CD1c-positive myeloid dendritic cell (primary cell): ENCODE measurements around the gene ARHGEF17.
A peak's percentile ranks its signal among the peaks of the same experiment; 100 is the strongest.
"Not testable (repeated sequence)": the region's sequence is repeated elsewhere in the genome, so short reads cannot be mapped to it uniquely, and the experiment has no call there.

Source experiments
- DNase-seq: peaks from one replicate; pipeline ENCODE4 v3.0.0-alpha.2; 2016; ENCODE audit errors: extremely low spot score

Gene ARHGEF17

DNA sequence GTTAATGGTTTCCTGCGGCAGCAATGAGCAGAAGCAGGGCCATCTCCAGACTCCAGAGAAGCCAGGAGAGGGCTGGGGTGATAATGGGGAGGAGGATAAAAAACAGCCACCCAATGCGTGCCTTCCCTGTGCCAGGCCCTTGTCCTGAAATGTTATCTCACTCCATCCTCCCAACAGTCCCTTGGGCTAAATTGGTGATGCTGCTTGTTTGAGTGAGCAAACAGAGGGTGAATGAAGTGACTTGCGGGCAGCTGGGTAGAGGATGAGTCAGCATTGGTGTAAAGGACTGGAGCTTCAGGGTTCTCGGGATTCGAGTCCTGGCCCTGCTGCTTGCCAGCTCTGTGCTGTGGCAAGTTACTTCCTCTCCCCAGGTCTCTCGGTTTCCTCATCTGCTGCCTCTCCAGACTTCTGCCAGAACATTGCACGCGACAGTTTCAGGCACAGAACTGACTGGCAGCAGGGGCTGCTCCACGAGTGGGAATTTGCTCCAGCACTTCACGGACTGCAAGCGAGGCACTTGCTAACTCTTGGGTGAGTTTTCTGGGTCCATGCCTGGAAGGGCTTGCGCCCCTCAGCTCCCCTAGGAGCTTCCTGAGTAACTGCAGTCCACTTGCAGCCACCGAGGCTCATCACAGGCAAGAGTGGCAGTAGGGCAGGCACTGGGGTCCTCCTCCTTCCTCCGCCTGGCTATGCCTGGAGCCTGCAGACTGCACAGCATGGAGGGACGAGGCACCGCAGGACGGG lies 36.0 kb upstream of the ARHGEF17 start, which contains the start of gene P2RY6:
TSS of gene P2RY6 (plus strand) at position 403 of the 744 bp plus-strand sequence. CDS start 24,181 bp downstream, outside the sequence.
- peak; percentile 91 for DNase-seq

- no peak for DNase-seq
Measured at GRCh38 chr11:73272680-73273038, 35.4 kb upstream of the ARHGEF17 start.

- no peak for DNase-seq
Measured at GRCh38 chr11:73273222-73273895, 34.7 kb upstream of the ARHGEF17 start.

- DNase-seq, result not testable (repeated sequence)
Measured at GRCh38 chr11:73274191-73274590, 33.9 kb upstream of the ARHGEF17 start.

- peak; percentile 56 for DNase-seq
Measured at GRCh38 chr11:73274722-73275380, 33.2 kb upstream of the ARHGEF17 start.

DNA sequence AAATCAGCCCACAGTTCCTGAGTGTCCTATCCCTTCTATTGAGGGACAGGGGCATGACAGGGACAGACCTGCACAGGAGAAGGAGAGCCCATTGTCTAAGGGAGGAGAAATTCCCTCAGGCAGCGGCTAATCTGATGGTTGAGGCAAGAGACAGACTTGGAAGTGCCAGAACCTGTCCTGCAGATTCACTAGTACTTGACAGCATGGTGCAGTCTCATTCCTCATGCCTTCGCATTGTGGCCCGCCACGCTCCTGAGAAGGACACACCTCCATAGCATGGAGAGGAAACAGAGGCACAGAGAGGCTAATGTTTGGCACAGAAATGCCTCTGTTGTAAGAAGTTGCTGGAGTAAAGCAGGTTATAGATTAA lies 32.7 kb upstream of the ARHGEF17 start:
- DNase-seq, result no peak

- no peak for DNase-seq
Measured at GRCh38 chr11:73277467-73277866, 30.6 kb upstream of the ARHGEF17 start.

GRCh38 chr11:73280626-73281025 lies 27.4 kb upstream of the ARHGEF17 start:
- peak; percentile 86 for DNase-seq

- peak; percentile 70 for DNase-seq
Measured at GRCh38 chr11:73281201-73281741, 26.8 kb upstream of the ARHGEF17 start.

- DNase-seq, result no peak
Measured at GRCh38 chr11:73281796-73282660, 26.0 kb upstream of the ARHGEF17 start.

DNA sequence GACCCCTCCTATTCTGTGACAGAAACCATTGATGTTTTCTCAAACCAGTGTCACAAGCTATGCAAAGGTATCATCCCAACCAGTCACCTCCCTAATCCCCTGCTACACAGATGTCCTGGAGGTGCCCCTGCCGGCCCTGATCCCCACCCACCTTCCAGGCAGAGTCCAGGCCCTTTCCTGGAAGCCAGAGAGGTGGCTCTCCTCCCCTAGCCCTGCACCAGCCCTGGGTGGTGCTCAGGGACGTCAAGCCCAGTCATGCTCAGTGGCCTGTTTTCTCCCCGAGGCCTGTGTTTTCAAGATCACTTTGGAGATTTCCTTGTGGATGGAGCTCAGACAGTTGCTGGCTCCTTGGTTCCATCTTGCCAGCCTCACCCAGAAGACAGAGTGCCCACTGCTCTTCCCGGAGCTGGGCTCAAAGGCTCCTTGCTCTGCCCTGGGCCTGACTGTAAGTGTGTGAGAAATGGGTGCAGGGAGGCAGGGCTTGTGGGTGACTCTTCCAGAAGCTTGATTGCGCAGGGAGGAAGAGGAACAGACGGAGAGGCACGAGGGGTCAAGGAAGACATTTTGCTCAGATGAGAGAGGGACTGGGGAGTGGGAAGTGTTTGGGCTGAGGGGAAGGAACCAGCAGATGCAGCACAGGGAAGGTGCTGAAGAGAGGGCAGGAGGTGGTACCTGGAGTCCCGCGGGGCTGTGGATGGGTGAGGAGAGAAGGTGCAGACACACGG lies 24.6 kb upstream of the ARHGEF17 start:
- peak; percentile 69 for DNase-seq

DNA sequence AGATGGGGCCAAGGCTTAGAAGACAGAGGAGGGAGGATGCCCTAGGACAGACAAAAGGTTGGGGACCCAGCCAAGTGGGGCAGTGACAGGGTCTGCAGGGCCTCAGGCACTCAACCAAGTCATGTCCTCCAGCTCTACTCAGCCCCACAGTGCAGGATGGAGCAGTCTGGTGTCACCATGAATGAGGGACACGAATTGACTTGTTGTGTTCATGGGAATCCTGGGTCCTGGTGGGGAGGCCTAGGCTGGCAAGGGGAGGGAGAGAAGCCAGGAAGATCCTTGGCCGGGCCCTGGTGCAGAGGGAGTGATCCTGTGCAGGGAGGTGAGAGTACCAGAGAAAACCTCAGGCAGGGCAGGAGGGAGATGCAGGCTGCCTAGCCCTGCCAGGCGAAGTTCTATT lies 24.0 kb upstream of the ARHGEF17 start:
- no peak for DNase-seq

- no peak for DNase-seq
Measured at GRCh38 chr11:73285721-73286120, 22.4 kb upstream of the ARHGEF17 start.

DNA sequence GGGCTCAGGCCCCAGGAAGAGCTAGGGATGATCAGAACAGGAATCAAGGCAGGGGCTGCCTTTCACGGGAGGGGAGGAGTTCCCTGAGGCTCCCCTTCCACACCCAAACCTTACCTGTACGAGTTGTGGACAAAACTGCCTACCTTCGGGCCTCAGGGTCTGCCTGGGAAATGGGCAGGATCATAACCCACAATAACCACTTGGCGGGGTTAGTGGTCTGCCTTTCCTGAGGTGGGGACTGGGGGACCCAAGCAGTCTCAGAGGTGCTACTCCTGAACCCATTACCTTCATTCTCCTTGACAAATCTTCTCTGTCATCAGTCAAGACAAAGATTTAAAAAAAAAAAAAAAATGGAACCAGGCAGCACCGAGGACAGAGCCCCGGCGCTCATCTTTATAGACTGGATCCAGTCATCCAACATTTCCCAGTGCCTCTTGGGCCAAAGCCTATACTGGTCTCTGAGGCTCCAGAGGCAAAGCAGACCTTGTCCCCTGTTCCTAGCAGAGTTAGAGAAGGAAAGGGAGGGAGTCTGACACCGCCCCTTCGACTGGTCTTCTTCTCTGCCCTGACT lies 21.8 kb upstream of the ARHGEF17 start:
- no peak for DNase-seq

DNA sequence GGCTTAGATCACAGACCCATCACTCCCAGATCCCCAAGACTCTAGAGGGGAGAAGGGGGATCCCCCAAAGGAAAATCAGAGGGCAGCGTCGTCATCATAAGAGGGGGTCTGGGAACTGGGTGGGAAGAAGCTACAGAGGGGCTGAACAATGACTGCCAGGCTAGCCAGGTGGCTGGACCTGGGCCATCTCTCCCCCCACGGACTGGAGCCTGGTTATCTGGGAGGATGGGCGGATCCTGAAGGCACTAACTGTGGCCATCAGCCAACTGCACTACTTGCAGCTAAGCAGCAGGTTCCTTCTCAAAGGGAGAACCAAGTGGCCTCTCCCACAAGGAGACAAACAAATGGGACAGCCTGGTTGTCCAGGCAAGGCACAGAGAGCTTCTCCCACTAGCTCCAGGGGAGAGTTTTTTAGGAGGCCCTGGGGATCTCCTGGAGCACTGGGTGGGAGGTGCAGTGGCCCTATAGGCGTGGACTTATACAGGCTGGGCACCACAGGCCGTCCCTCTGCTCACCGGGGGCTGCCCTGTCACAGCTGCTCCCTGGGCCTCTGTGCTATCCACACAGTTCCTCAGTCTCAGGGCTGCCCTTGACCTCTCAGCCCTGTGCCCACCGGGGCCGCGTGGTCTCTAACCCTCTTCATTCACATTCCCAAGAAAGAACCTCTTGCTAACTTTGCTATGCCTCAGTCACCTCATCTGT lies 20.5 kb upstream of the ARHGEF17 start:
- DNase-seq, result no peak

- DNase-seq, result peak; percentile 91
Measured at GRCh38 chr11:73288192-73288872, 19.7 kb upstream of the ARHGEF17 start.

DNA sequence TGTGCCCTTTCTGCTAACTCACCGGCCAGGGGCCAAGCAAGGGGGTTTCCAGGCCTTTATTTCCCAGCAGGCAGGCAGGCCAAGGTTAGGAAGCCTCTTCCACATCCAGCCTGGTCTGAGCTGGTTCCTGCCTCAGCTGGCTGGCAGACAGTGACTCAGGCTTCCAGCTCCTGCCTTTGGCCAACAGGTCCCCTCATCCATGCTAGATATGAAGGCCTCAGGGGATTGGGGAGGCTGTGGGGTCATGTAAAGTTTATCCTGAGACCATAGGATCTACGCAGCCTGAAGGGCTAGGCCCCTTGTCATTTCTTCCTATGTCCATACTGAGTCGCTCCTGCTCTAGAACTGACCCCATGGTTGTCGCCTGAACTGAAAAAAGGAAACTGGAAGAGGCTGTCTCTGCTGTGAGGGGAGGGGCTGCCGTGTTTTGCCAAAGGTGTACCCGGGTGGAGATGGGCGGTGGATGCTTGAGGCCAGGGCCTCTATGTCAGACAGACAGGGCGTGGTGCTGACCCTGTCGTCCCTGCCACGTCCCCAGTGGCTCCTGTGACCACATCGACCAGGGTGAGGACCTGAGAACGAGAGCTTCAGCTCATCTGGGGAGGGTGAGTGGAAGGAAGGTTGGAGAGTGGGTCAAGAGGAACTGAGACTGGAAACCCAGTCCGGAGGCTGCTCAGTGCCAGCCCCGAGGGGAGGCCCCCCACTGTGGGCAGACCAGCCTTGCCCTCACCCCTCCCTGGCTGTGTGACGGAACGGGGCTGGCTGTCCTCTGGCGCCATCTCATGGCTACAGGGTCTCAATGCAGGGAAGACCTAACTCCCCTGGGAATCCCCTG lies 19.0 kb upstream of the ARHGEF17 start:
- peak; percentile 92 for DNase-seq

DNA sequence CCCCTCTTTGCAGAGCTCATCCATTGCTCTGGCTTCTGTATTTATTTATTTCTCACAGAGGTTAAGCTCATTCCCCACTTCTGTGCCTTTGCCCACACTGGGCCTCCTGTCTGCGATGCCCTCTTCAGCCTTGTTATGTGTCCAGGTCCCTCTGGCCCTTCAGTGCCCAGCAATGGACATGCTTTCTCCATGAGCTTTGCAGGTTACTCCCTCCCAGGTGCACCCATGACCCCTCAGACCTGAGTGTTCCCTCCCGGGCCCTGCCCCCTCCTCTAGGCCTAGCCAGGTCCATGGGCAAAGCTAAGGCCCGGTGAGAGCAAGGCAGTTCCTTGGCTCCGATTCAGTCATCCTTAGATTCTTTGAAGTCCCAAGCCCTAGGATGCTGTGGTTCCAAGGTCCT lies 17.5 kb upstream of the ARHGEF17 start:
- no peak for DNase-seq
